GM12801 (cell line): ENCODE results near the gene KLHDC7B.

Experiments used
- TF ChIP-seq, protein P1 (sequence below): IDR thresholded peaks from one replicate; pipeline ENCODE4 v1.5.1; 2011; ENCODE audit warnings: control low read depth; ENCODE audit not compliant: insufficient read length; ENCODE audit errors: extremely low read depth

Gene KLHDC7B

DNA sequence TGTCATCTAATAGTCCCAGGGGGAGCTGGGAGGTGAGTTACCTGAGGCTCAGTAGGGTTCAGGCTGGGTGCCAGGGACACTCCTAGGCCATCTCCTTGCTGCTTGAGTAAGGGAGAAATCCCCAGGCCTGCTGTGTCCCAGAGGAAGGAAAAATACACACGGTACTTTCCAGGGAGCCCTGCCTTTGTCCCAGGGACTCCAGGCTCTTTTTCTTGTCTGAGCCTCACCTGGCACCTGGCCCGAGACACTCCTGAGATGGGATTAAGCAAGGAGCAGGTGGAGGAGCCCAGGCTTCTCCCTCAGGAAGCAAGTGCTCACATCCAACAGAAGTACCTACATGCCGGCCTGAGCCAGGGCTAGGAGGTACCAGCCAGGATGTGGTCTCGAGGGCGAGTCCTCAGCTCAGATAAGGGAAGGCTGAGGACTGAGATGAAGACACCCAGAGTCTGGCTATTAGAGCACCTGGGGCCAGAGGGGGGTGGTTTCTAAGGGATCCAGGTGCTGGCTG lies 899 bp upstream of the KLHDC7B start:
- TF ChIP-seq, protein P1, sequence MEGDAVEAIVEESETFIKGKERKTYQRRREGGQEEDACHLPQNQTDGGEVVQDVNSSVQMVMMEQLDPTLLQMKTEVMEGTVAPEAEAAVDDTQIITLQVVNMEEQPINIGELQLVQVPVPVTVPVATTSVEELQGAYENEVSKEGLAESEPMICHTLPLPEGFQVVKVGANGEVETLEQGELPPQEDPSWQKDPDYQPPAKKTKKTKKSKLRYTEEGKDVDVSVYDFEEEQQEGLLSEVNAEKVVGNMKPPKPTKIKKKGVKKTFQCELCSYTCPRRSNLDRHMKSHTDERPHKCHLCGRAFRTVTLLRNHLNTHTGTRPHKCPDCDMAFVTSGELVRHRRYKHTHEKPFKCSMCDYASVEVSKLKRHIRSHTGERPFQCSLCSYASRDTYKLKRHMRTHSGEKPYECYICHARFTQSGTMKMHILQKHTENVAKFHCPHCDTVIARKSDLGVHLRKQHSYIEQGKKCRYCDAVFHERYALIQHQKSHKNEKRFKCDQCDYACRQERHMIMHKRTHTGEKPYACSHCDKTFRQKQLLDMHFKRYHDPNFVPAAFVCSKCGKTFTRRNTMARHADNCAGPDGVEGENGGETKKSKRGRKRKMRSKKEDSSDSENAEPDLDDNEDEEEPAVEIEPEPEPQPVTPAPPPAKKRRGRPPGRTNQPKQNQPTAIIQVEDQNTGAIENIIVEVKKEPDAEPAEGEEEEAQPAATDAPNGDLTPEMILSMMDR = no peak

DNA sequence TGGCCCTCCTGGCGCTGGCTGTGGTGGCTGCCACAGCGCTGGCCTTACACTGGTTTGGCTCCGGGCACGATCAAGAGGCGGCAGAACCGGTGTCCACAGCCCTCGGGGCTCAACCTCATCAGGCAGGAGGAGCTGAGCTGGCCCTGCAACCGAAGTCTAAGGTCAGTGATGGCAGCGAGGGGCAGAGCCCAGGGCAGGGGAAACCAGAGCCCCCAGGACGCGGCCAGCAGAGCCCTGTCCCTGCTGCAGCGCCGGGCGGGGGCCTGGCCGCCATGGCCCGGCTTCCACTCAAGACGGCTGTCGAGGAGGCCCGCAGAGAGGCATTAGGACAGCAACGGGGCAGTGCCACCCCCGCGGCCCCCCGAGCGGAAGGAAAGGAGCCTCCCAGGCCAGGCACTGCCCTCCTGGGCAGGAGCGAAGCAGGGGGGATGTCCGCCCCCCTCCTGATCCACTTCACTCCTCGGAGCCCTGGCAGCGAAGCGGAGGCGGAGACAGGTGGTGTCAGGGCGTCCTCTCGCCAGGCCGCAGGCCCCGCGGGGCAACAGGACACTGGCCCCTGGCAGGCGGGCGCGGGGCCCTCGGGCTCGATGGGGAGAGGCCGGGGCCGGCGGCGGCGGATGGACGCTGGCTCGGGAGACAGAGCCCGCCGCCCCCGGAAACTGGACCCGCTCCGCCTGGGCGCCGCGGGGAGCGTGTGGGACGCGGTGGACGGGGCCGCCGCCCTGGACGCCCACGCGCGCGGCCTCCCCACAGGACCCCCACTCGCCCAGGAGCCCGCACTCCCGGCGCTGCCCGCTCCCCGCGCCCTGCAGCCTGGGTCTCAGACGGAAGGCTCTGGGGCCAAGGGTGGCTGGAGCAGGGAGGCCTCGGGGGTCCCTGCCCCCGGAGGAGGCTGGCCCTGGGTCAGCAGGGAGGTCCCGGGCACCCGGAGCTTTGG lies 895 bp downstream of the KLHDC7B start:
- TF ChIP-seq, protein P1 = no peak

DNA sequence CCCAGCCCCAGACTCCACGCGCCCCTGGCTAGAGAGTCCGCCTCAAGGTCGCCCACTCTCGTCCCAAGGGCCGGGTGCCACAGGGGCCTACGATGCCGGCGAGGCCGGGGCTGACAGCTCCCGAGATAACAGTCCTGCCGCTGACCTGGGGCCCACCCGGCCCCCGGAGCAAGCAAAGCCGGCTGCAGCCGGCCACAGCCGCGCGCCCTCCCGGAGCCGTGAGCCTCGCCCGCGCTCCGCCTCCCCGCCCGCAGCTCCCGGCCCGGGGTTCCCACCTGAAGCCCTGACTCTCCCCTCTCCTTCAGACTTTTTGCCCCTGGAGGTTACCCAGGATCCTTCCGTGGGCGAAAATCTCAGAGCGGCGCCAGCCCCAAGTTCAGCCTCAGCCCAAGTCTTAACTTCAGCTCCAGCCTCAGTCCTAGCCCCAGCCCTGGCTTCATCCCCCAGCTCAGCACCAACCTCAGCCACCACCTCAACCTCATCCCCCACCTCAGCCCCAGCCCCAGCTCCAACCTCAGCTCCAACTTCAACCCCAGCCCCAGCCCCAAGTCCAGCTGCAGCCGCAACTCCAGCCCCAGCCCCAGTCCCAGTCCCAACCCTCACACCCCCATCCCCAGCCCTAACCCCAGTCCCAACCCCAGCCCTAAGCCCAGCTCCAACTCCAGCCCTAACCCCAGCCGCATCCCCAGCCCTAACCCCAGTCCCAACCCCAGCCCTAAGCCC lies 1.7 kb downstream of the KLHDC7B start:
- TF ChIP-seq, protein P1 = no peak

DNA sequence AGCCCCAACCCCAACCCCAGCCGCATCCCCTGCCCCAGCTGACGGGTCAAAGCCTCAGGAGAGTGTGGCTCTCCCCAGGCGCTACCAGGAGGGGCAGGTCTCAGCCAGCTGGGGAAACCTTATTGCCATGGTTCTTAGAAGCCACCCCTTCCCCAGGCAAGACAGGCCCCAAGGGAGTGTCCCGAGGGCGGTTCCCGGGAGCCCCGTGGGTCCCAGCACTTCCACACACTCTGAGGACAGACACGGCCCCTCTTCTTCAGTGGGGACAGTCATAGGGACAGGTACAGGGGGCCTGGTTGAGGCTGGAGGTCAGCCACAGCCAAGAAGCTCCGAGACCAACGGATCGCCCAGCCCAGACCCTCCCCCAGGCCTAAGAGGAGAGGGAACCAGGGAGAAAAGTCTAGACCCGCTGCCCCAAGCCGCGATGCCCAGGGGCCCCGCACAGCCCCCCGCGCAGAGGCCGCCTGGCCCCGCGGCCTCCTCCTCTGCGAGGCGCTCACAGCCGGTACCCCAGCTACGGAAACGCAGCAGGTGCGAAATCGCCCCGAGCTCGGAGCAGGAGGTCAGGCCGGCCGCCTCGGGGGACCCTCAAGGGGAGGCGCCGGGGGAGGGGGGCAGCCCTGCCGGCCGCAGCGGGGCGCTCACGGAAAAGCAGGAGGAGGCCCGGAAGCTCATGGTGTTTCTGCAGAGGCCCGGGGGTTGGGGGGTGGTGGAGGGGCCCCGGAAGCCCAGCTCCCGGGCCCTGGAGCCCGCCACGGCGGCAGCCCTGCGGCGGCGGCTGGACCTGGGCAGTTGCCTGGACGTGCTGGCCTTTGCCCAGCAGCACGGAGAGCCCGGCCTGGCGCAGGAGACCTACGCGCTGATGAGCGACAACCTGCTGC lies 2.6 kb downstream of the KLHDC7B start:
- TF ChIP-seq, protein P1 = no peak

DNA sequence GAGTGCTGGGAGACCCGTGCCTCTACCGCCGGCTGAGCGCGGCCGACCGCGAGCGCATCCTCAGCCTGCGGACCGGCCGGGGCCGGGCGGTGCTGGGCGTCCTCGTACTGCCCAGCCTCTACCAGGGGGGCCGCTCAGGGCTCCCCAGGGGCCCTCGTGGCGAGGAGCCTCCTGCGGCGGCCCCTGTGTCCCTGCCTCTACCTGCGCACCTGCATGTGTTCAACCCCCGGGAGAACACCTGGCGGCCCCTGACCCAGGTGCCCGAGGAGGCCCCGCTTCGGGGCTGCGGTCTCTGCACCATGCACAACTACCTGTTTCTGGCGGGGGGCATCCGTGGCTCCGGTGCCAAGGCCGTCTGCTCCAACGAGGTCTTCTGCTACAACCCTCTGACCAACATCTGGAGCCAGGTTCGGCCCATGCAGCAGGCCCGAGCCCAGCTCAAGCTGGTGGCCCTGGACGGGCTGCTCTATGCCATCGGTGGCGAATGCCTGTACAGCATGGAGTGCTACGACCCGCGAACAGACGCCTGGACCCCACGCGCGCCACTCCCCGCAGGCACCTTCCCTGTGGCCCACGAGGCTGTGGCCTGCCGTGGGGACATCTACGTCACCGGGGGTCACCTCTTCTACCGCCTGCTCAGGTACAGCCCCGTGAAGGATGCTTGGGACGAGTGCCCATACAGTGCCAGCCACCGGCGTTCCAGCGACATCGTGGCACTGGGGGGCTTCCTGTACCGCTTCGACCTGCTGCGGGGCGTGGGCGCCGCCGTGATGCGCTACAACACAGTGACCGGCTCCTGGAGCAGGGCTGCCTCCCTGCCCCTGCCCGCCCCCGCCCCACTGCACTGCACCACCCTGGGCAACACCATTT lies 3.5 kb downstream of the KLHDC7B start:
- TF ChIP-seq, protein P1 = no peak

DNA sequence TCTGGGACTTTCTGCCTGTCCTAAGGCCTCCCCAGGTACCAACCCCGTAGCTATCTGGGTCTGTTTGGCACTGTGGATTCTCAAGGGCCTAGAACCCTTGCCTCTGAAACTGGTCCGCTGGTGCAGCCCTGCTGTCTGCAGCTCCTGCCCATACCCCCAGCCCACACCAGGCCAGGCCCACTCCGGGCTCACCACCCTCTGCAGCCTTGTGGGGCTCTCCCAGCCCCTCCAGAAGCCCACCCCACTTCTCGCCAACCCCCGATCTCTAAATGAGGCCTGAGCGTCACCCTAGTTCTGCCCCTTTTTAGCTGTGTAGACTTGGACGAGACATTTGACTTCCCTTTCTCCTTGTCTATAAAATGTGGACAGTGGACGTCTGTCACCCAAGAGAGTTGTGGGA lies 4.7 kb downstream of the KLHDC7B start:
- TF ChIP-seq, protein P1 = no peak
